Neutrophil (primary cell): ENCODE measurements around the gene GALNT10.

Experiments used
- H3K27ac ChIP-seq: fragments of 200-600 bp; sonication (generic); 2 replicates; pipeline ENCODE4 v1.5.1; 2016; ENCODE audit warnings: mild to moderate bottlenecking, moderate library complexity
- H3K27me3 ChIP-seq: fragments of 200-600 bp; sonication (generic); 2 replicates; pipeline ENCODE4 v1.6.0; 2016; ENCODE audit warnings: mild to moderate bottlenecking
- H3K36me3 ChIP-seq: fragments of 200-600 bp; sonication (generic); 2 replicates; pipeline ENCODE4 v1.5.1; 2017
- H3K4me1 ChIP-seq, 2 experiments: fragments of 200-600 bp in 1 of 2; sonication (generic) in 1 of 2; 1 replicate in 1 of 2; 2 replicates in 1 of 2; pipeline versions ENCODE4 v1.5.1 to v1.6.1; 2013 to 2016; ENCODE audit warnings: low read depth in 1 of 2, low read length in 1 of 2, mild to moderate bottlenecking in 1 of 2, moderate library complexity in 1 of 2; ENCODE audit not compliant: control insufficient read depth in 1 of 2, insufficient read depth in 1 of 2
- H3K4me3 ChIP-seq, 2 experiments: fragments of 200-600 bp in 1 of 2; sonication (generic) in 1 of 2; 1 replicate in 1 of 2; 2 replicates in 1 of 2; pipeline ENCODE4 v1.5.1; 2013 to 2016; ENCODE audit warnings: low read depth in 1 of 2, low read length in 1 of 2, mild to moderate bottlenecking in 1 of 2, moderate library complexity in 1 of 2
- H3K9me3 ChIP-seq: fragments of 200-600 bp; sonication (generic); 2 replicates; pipeline ENCODE4 v1.5.1; 2016
- TF ChIP-seq, protein P1 (sequence below): fragments of 200-600 bp; sonication (generic); IDR thresholded peaks from 2 replicates; pipeline ENCODE4 v1.5.1; 2016; ENCODE audit warnings: antibody characterized with exemption

The GALNT10 gene

GRCh38 chr5:154181161-154181560, 9.4 kb upstream of the GALNT10 start:
- no peak overlapping the region for H3K4me3 ChIP-seq
- no peaks in the 10 kb centered on the region for H3K36me3 ChIP-seq
- no peaks in the 10 kb centered on the region for H3K4me1 ChIP-seq
- peaks cover 24% of the 10 kb centered on the region for H3K27me3 ChIP-seq
- TF ChIP-seq, protein P1, sequence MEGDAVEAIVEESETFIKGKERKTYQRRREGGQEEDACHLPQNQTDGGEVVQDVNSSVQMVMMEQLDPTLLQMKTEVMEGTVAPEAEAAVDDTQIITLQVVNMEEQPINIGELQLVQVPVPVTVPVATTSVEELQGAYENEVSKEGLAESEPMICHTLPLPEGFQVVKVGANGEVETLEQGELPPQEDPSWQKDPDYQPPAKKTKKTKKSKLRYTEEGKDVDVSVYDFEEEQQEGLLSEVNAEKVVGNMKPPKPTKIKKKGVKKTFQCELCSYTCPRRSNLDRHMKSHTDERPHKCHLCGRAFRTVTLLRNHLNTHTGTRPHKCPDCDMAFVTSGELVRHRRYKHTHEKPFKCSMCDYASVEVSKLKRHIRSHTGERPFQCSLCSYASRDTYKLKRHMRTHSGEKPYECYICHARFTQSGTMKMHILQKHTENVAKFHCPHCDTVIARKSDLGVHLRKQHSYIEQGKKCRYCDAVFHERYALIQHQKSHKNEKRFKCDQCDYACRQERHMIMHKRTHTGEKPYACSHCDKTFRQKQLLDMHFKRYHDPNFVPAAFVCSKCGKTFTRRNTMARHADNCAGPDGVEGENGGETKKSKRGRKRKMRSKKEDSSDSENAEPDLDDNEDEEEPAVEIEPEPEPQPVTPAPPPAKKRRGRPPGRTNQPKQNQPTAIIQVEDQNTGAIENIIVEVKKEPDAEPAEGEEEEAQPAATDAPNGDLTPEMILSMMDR: no peak
- H3K9me3 ChIP-seq: no peaks in the 10 kb centered on the region
- no peak overlapping the region for H3K27ac ChIP-seq

DNA sequence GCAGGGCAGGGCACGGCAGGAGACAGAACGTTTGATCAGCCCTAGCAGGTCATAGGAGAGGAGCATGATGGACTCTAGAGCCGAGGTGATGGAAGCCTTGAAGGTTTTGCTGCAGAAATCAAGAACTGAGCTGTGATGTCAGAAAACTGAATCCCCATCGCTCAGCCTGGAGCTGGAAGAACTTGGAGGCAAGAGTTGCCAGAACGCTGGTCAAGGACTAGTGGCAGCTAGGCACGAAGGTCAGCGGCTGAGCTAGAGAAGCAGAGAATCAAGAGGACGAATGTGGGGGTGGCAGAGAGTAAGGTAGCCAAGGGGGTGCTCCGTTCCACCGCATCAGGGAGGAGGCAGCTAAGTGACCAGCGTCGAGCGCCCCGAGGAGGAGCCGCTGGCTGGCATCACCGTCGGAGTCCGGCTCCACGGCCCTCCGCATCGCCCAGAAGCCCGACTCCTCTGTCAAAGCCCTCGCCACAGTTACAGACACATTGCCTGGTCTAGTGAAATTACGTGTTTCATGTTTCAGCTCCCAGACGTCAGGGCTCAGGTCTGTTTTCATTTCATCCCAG, 1.2 kb upstream of the GALNT10 start:
- peak overlapping the region; percentile 90 to 91 for H3K4me3 ChIP-seq

GRCh38 chr5:154189819-154190594, 526 bp upstream of the GALNT10 start:
- Histone ChIP-seq H3K9me3 (no peaks in the 10 kb centered on the region), H3K27me3 (peaks cover 16% of the 10 kb centered on the region), H3K36me3 (peaks cover 7% of the 10 kb centered on the region), H3K4me1 (peaks cover 24 to 25% of the 10 kb centered on the region in 2 experiments), H3K4me3 (peak overlapping the region; percentile 90 to 91), H3K27ac (peak overlapping the region; percentile 72)
- TF ChIP-seq, protein P1: no peak

More for the DNA sequence above, 1.2 kb upstream of the GALNT10 start:
- H3K27ac ChIP-seq: peak overlapping the region; percentile 72
- no peaks in the 10 kb centered on the region for H3K9me3 ChIP-seq
- TF ChIP-seq, protein P1: no peak
- H3K4me1 ChIP-seq: peaks cover 24 to 25% of the 10 kb centered on the region in 2 experiments
- H3K27me3 ChIP-seq: peaks cover 16% of the 10 kb centered on the region
- peaks cover 2% of the 10 kb centered on the region for H3K36me3 ChIP-seq

- H3K27ac ChIP-seq: no peak overlapping the region
- H3K4me1 ChIP-seq: peaks cover 24 to 25% of the 10 kb centered on the region in 2 experiments
- H3K27me3 ChIP-seq: peaks cover 16% of the 10 kb centered on the region
- TF ChIP-seq, protein P1: no peak
- peak overlapping the region in 1 of 2 experiments; percentile 70 for H3K4me3 ChIP-seq
- H3K9me3 ChIP-seq: no peaks in the 10 kb centered on the region
- H3K36me3 ChIP-seq: peaks cover 15% of the 10 kb centered on the region
These were observed 1.1 kb downstream of the GALNT10 start for GRCh38 chr5:154191467-154192261.

GRCh38 chr5:154193283-154193682, 2.8 kb downstream of the GALNT10 start:
- Histone ChIP-seq H3K27ac (no peak overlapping the region), H3K36me3 (peaks cover 24% of the 10 kb centered on the region), H3K27me3 (peaks cover 14% of the 10 kb centered on the region), H3K4me1 (peaks cover 24 to 25% of the 10 kb centered on the region in 2 experiments), H3K9me3 (no peaks in the 10 kb centered on the region), H3K4me3 (no peak overlapping the region)
- TF ChIP-seq, protein P1: no peak
